Lower leg skin (tissue), 4 donors: ENCODE results near the gene IGSF21. TPM values are rescaled to one million over a fixed set of nuclear protein-coding genes. Genes with fewer than 3 reads are reported as not detected.

Experiments used
- DNase-seq, 2 donors: peaks; one replicate each; pipeline ENCODE4 v3.0.0-alpha.2; 2019; ENCODE audit warnings: low spot score in 2 of 2
- H3K4me3 ChIP-seq: fragments of 200-600 bp; sonication (generic); 2 replicates; pipeline ENCODE4 v1.5.1; 2017; ENCODE audit warnings: mild to moderate bottlenecking, low read depth; ENCODE audit not compliant: poor library complexity, severe bottlenecking
- CTCF ChIP-seq, 3 donors: fragments of 450-650 bp; IDR thresholded peaks; one replicate each; pipeline ENCODE4 v1.5.1; 2016; ENCODE audit warnings: antibody characterized with exemption in 3 of 3, mild to moderate bottlenecking in 3 of 3, moderate library complexity in 2 of 3
- POLR2A ChIP-seq, 2 donors: fragments of 450-650 bp; IDR thresholded peaks; one replicate each; pipeline ENCODE4 v1.6.1; 2016 to 2017; ENCODE audit warnings: antibody characterized with exemption in 2 of 2, mild to moderate bottlenecking in 1 of 2, moderate library complexity in 1 of 2
- WGBS, 2 donors: methylation state at CpG; one replicate each; pipeline ENCODE4 v1.1.5; 2018; 5-methylcytosine and 5-hydroxymethylcytosine counted together
- intact Hi-C: fragments of 100-400 bp; cut with DNase I; formaldehyde crosslinking; loops from one replicate; pipeline ENCODE4 v1.15.0; 2023; ENCODE audit warnings: low total_unique reads
- total RNA-seq, 4 donors: library from RNA; depleted of rRNA; stranded (reverse); fragments of >200 nt; gene quantifications; one replicate each; pipeline ENCODE4 v1.1.0, GENCODE V29; 2016

IGSF21 gene
- total RNA-seq, 4 donors from 2014 or later, result 0.66 to 3.0 (median 1.3) TPM

- intact Hi-C loops, result no loop called here
- no peak overlapping the region for H3K4me3 ChIP-seq
- 29 to 38% methylated on average over 3 of the region's 3 CpGs for WGBS, 2 donors
- TF ChIP-seq POLR2A (IDR thresholded peaks at IDR 0.05) (no peak), CTCF (IDR thresholded peaks at IDR 0.05) (no peak)
- DNase-seq, result no peak
These were observed 142.0 kb downstream of the IGSF21 start for GRCh38 chr1:18249631-18250030.

GRCh38 chr1:18253093-18253492 is 145.5 kb downstream of the IGSF21 start:
- no peak overlapping the region for H3K4me3 ChIP-seq
- intact Hi-C loops, result no loop called here
- TF ChIP-seq CTCF (IDR thresholded peaks at IDR 0.05), result no peak
- TF ChIP-seq POLR2A (IDR thresholded peaks at IDR 0.05), result no peak
- DNase-seq, result no peak
- 69 to 73% methylated on average over 4 of the region's 4 CpGs for WGBS, 2 donors

GRCh38 chr1:18256282-18257235 is 149.0 kb downstream of the IGSF21 start:
- H3K4me3 ChIP-seq, result no peak overlapping the region
- TF ChIP-seq POLR2A (IDR thresholded peaks at IDR 0.05) (no peak), CTCF (IDR thresholded peaks at IDR 0.05) (no peak)
- intact Hi-C loops, result no loop called here
- no peak for DNase-seq
- WGBS, 2 donors, result 35 to 42% methylated on average over 17 to 18 of the region's 18 CpGs

- H3K4me3 ChIP-seq, result no peak overlapping the region
- TF ChIP-seq CTCF (IDR thresholded peaks at IDR 0.05) (no peak), POLR2A (IDR thresholded peaks at IDR 0.05) (no peak)
- intact Hi-C loops, result no loop called here
- WGBS, 2 donors, result 50 to 58% methylated on average over 3 of the region's 3 CpGs
- DNase-seq, result no peak
These were observed 150.2 kb downstream of the IGSF21 start for GRCh38 chr1:18257778-18258177.

- intact Hi-C loops, result no loop called here
- H3K4me3 ChIP-seq, result no peak overlapping the region
- no peak for TF ChIP-seq POLR2A (IDR thresholded peaks at IDR 0.05)
- no peak for TF ChIP-seq CTCF (IDR thresholded peaks at IDR 0.05)
- DNase-seq, result no peak
- WGBS, 2 donors, result 41 to 42% methylated on average over 4 of the region's 4 CpGs
These were observed 154.3 kb downstream of the IGSF21 start for GRCh38 chr1:18261891-18262290.
